HPDE6-E6E7 (cell line): ENCODE measurements around the gene SLC7A6.
"Not testable (repeated sequence)": the region's sequence is repeated elsewhere in the genome, so short reads cannot be mapped to it uniquely, and the experiment has no call there.

Experiments
- DNase-seq: peaks from one replicate; pipeline ENCODE4 v3.0.0; 2011; ENCODE audit warnings: missing footprints; ENCODE audit errors: extremely low spot score

SLC7A6 gene

GRCh38 chr16:68283801-68284598 lies 19.7 kb downstream of the SLC7A6 start:
- DNase-seq: no peak

- no peak for DNase-seq
Observed at GRCh38 chr16:68284847-68285246, 20.5 kb downstream of the SLC7A6 start.

GRCh38 chr16:68285683-68286082 lies 21.4 kb downstream of the SLC7A6 start:
- DNase-seq: no peak

GRCh38 chr16:68286153-68287074 lies 22.1 kb downstream of the SLC7A6 start:
- no peak for DNase-seq

GRCh38 chr16:68287276-68288251 lies 23.2 kb downstream of the SLC7A6 start:
- peak; percentile 72 for DNase-seq

- DNase-seq: no peak
Observed at GRCh38 chr16:68288252-68288650, 23.9 kb downstream of the SLC7A6 start.

- DNase-seq: not testable (repeated sequence)
Observed at GRCh38 chr16:68288796-68289195, 24.5 kb downstream of the SLC7A6 start.

GRCh38 chr16:68289202-68289601 lies 24.9 kb downstream of the SLC7A6 start:
- DNase-seq: no peak

- no peak for DNase-seq
Observed at GRCh38 chr16:68289621-68290329, 25.4 kb downstream of the SLC7A6 start.

GRCh38 chr16:68290450-68290849 lies 26.1 kb downstream of the SLC7A6 start:
- DNase-seq: no peak

- DNase-seq: no peak
Observed at GRCh38 chr16:68291227-68291626, 26.9 kb downstream of the SLC7A6 start.

- no peak for DNase-seq
Observed at GRCh38 chr16:68292425-68292824, 28.1 kb downstream of the SLC7A6 start.

GRCh38 chr16:68296291-68296690 lies 32.0 kb downstream of the SLC7A6 start:
- DNase-seq: no peak

- no peak for DNase-seq
Observed at GRCh38 chr16:68296693-68297092, 32.4 kb downstream of the SLC7A6 start.

- no peak for DNase-seq
Observed at GRCh38 chr16:68297908-68298307, 33.6 kb downstream of the SLC7A6 start.

- DNase-seq: no peak
Observed at GRCh38 chr16:68298312-68298711, 34.0 kb downstream of the SLC7A6 start.

GRCh38 chr16:68298907-68299561 lies 34.7 kb downstream of the SLC7A6 start:
- no peak for DNase-seq

GRCh38 chr16:68299571-68300453 lies 35.5 kb downstream of the SLC7A6 start:
- no peak for DNase-seq

- DNase-seq: no peak
Observed at GRCh38 chr16:68300734-68301459, 36.6 kb downstream of the SLC7A6 start.
